HG03025 (cell line): ENCODE measurements around the gene SH3TC1.

Source experiments
- ATAC-seq: cut with Tn5 transposase; IDR thresholded peaks from one replicate; pipeline ENCODE4 v1.9.1; 2021; ENCODE audit warnings: mild to moderate bottlenecking, moderate library complexity; ENCODE audit not compliant: unreplicated experiment, low FRiP score

The SH3TC1 gene

GRCh38 chr4:8211737-8212581, 12.9 kb downstream of the SH3TC1 start:
- no peak for ATAC-seq

DNA sequence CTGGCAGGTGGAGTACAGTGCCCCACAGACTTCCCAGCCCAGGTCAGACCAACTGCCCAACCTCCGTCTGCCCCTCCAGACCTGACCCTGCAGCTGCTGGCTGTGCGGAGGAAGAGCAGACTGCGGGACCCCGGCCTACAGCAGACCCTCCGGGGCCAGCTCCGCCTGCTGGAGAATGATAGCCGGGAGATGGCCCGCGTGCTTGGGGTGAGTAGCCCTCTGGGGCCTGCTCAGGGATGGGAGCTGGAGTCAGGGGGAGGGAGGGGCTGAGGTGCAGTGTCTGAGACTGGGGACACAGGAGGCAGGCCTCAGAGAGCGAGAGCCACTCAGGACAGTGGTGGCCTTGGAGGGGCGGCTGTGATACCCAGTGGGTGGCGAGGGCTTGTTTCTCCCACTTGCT, 13.5 kb downstream of the SH3TC1 start:
- ATAC-seq: no peak

DNA sequence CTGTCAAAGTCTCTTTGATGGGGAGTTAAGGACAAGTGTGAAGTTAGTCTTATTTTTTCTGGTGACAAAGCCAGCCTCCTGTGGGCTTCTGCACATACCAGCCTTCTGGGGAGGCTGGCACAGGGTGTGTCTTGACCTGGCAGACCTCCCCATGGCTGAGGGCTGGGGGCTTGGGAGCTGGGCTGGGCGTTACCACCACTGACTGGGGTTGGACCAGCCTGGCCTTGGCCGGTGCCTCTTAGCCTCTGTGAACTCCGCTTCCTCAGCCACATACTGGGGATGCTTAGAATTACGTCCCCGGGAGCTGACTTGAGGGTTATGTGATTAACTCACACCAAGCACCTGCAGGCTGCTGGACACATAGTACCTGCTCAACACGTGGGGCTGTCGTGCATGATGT, 14.0 kb downstream of the SH3TC1 start:
- ATAC-seq: no peak

DNA sequence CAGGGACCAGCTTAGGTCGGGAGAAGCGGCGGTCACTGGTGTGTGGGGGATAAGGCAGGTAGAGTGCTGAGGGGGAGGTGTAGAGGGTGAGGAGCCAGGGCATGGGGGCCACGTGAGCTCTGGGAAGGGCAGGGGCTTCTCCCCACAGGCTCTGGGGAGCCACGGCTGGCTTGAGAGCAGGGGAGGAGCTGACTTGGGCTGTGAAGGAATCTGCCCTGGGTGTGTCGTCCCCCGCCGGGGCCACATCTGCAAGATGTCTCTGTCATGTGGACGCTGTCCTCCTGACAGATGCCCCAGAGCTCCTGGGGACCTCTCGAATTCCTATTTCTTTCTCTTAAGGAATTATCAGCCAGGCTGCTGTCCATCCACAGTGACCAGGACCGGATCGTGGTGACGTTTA, 15.0 kb downstream of the SH3TC1 start:
- no peak for ATAC-seq

GRCh38 chr4:8215001-8215427, 15.9 kb downstream of the SH3TC1 start:
- no peak for ATAC-seq

GRCh38 chr4:8215641-8216442, 16.8 kb downstream of the SH3TC1 start:
- ATAC-seq: no peak

GRCh38 chr4:8216443-8217245, 17.6 kb downstream of the SH3TC1 start:
- no peak for ATAC-seq

DNA sequence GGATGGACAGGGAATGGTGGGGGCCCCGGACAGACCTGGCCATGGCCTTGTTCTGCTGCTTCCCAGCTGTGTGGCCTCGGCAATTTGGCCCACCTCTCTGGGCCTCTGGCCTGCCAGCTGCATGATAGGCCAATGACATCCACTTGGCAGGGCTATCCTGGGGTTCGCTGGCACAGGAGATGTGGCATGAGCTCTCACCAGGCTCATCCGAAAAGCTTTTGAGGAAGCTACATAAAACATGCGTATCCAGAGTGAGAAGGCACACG, 18.1 kb downstream of the SH3TC1 start:
- no peak for ATAC-seq

DNA sequence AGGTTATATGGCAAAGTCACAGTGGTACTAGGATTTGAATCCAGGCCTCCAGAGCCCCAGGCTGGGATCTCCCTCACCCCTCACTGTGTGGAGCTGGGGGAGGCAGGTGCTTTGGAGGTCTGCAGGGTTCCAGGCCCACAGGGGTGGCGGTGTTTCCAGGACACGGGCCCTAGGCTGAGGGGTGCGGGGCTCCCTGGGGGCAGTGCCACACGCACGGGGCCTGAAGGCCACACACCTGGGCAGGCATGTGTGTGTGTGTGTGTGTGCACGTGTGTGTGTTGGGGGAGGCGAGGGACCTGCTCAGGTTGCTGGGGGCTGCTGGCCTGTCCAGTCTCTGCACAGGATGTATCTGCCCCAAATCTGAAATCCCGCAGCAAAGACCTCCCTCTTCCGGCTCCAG, 18.8 kb downstream of the SH3TC1 start:
- ATAC-seq: no peak

- ATAC-seq: no peak
These were observed 19.4 kb downstream of the SH3TC1 start for GRCh38 chr4:8218371-8219031.

DNA sequence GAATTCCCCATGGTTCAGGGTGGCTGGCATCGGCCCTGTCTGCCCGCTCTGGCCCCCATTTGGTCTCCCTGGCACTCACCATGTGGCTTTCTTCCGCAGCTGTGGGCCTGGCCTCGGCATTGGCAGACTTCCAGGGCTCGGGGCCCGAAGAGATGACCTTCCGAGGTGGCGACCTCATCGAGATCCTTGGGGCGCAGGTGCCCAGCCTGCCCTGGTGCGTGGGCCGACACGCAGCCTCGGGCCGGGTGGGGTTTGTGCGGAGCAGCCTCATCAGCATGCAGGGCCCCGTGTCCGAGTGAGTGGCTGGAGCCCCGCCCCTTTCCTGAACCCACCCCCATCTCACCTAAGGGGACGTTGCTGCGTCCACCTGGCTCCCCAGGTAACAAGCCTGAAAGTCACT, 20.1 kb downstream of the SH3TC1 start:
- no peak for ATAC-seq

DNA sequence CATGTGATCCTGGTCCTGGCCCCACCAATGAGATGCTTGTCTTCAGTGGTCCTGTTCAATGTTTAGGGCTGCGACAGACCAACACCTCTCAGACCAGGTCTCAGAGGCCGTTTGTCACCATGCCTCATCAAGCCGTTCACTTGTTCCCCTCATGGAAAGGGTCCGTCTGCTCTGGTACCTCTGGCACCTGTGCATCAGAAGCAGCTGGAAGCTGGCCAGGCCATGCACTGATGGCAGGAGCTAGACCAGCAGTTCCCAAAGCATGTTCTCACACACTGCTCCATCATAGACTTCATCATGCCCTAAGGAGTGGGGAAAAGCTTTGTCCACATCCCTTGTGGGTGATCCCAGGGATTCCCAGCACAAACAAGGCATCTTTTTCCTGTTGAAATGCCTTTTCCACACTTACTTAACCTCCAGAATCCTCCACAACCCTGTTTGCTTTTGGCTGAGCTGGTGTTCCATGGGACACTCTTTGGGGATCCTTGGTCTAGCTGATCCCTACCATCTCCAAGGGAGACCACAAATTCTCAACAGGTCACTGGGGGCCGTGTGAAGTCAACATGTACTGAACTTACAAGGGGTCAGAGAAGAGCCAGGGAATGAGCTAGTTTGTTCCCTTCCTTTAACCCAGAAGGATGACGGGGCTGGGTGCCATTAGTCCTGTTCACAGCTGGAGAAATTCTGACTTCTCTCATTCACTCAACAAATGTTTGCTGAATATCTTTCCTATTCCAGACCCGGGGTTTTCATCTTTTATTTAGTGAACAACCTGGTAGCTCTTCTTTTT, 21.8 kb downstream of the SH3TC1 start:
- ATAC-seq: no peak

DNA sequence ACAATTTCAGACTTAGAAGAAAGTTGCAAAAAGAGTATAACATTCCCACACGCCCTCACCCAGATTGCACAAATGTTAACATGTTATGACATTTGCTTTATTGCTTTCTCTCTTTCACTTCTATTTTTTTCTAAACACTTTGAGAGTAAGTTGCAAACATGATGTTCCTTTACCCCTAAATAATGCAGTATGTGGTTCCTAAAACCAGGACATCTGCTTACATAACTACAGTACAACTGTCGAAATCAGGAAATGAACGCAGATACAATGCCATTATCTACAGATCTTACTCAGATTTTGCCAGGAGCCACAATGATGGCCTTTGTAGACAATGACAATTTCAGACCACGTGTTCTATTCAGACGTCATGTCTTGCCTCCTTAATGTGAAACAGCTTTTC, 22.4 kb downstream of the SH3TC1 start:
- no peak for ATAC-seq

- no peak for ATAC-seq
These were observed 22.9 kb downstream of the SH3TC1 start for GRCh38 chr4:8221985-8222384.

DNA sequence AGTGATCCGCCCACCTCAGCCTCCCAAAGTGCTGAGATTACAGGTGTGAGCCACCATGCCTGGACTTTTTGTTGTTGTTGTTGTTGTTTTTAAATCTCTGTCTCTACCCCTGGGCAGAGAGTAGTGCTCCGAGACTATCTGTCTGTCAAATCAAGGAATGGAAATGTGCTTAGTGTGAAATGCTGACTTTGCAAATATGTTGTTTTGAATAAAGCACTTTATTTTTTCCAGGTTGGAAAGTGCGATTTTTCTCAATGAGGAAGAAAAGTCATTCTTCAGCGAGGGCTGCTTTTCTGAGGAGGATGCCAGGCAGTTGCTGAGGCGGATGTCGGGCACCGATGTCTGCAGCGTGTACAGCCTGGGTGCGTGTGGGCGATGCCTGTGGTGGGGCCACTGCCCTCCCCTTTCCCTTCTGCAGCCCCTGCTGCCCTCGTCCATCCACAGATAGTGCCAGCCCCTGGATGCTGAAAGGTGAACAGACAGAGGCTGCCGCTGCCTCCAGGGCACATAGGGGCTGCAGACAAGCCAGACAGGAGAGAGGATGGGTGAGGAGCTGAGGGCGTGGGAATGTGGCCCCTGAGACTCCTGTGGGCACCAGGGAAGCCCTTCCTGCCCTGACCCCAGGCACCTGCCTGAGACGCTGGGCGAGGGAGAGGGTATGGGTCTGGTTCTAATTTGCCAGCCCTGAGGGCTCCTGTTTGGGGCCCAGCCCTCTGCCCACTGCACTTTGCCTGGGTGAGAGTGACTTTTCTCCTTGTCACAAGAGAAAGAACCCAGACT, 23.7 kb downstream of the SH3TC1 start:
- no peak for ATAC-seq

DNA sequence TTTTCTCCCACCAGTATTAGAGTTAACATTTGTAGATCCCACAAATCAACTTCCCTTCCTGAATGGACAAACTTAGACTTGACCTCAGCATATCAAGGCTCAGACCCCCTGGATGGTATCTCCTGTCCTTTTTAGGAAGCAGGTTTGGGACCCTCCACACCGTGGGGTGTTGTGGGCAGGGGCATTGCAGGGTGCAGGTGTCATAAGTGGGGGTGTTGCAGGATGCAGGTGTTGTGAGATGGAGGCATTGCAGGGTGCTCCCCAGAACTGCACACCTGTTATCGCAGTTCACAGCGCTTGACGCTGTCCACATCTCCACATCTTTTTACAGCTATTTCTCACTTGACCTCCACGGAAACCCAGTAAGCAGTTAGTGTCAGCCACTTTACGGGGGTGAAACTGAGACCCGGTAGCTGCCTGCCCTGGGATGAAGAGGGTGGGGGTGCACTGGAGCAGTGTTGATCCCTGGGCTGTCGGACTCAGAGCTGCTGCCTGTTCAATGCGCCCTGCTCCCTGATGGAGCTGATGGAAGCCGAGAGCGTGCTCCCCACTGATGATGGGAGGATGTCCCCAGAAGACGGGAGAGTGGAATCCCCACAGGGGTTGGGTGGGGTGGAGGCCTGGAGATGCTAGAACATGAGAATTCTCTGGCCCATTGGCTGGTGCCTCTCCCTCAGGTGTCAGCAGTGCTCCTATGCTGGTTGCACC, 25.3 kb downstream of the SH3TC1 start:
- ATAC-seq: no peak

GRCh38 chr4:8224975-8225625, 26.0 kb downstream of the SH3TC1 start:
- no peak for ATAC-seq
